ENCODE data around the gene NAPB.
"Not testable (repeated sequence)": the region's sequence is repeated elsewhere in the genome, so short reads cannot be mapped to it uniquely, and the experiment has no call there.

The NAPB gene

DNA sequence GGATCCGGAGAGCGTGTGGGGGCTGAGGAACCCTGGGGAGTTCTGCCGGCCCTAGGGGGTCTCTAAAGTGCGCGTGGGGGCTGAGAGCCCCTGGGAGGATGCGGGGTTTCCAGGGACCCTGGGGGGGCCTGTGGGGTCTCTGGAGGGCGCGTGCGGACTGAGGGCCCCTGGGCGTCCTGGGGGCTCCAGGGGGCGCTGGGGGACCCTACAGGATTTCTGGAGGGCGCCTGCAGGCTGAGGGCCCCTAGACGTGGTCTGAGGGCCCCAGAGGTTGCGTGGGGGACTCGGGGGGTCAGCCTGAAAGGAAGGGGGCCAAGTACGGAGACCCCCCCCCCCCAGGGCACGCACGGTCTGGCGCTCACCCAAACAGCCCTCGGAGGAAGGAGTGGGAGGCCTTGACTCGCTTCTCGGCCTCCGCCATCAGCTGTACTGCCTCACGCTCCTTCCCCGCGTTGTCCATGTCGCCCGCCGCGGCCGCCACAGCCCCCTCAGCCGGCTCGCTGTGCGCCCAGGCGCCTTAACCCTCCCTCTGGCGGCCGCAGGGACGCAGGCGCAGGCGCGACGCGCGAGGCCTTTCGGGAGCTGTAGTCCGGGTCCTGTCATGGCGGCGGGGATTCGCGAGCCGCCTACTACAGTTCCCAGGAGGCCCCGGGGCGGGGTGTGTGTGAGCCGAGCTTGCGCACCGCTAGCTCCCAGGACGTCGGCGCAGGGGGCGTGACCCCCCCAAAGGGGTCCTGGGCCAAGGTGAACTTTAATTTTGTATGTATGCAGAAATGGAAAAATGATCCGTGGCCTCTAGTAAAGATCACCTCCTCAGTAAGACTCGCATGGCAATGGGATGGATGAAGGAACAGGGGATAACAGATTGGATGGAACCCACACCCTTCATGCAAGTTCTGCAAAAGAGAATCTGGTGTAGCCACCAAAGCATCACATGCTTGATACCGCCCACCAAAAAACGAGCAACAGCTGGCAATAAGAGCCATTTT is at the start of gene NAPB:
TSS of gene NAPB (minus strand) at position 546 of the 989 bp plus-strand sequence. CDS start at position 460, 86 bp downstream.
- peak; percentile 82 to 84 for DNase-seq (ENCODE audit: low read depth in 2 of 2)

DNA sequence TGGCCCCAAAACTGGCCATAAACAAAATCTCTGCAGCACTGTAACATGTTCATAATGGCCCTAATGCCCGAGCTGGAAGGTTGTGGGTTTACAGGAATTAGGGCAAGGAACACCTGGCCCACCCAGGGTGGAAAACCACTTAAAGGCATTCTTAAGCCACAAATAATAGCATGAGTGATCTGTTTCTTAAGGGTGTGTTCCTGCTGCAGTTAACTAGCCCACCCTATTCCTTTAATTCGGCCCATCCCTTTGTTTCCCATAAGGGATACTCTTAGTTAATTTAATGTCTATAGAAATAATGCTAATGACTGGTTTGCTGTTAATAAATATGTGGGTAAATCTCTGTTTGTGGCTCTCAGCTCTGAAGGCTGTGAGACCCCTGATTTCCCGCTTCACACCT is 45.7 kb upstream of the NAPB start:
- DNase-seq (ENCODE audit: low read depth in 2 of 2) = not testable (repeated sequence)

DNA sequence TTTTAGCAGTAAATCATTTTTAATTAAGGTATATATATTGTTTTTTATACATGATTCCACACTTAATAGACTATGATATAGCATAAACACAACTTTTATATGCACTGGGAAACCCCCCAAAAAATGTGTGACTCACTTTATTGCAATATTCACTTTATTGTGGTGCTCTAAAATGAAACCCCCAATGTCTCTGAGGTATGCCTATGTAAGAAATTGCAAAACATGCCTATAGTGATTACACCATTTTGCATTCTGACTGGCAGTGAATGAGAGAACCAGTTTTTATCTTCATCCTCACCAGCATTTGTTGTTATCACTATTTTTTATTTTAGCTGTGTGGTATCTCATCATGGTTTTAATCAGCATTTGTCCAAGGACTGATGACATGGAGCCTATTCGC is 39.9 kb upstream of the NAPB start:
- no peak for DNase-seq (ENCODE audit: low read depth in 2 of 2)

DNA sequence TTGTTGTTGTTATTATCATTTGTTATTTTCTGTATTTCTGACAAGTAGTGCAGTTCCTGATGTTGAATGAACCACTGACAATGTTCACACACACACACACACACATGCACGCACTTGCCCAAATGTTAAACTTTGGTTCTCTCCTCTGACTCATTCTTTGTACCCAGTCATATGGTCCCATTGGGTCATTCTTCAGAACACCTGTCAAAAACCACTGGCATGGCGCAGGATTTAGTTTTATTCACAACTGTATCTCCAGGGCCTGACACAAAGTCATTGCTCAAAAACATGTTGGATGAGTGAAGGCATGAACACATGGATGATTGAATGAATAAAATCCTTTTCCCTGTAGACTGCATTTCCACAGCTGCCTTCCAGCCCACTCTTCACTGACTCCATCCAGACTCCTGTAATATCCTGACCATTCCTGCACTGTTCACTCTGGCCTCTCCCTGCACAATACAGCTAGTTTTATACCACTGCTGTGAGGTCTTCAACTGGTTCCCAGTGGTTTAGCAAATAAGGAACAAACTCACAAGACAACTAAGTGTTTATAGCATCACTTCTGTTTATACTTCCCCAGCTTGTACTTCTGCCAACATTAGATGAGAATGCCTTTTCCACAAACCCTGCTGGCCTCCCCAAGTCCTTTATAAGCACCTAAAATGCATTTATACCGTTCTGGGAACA is 38.3 kb upstream of the NAPB start:
- DNase-seq (ENCODE audit: low read depth in 2 of 2) = no peak

DNA sequence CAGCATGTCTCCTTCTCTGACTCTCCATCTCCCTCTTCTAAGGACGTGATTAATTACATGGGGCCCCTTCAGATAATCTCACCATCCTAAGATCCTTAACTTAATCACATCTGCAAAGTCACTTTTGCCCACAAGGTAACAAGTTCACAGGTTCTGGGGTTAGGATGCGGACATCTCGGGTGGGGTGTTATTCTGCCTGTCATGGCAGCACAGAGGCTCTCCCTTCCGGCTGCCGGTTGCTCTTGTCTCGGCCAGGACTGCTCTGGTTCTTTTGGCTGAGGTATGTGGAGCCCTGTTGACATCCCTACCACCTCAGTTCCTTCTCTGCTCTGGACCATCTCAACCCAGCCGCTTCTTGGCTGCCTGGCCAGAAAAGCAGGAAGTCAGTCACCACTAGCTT is 35.6 kb upstream of the NAPB start:
- no peak for DNase-seq (ENCODE audit: low read depth in 2 of 2)

DNA sequence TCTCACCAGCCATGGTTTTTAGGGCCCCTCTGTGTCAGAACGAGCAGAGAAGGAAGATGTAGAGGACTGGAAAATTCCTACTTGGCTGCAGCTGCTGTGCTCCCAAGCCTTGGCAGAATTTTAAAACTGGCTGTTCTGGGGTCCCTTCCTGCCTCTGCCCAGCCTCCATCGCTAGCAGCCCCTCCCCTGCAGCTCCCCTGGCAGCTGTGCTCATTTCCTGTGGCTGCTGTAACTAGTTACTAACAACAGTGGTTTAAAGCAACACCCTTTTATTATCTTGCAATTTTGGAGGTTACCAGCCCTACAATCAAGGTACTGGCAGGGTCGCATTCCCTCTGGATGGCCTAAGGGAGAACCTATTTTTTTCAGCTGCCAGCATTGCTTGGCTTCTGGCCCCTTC is 35.1 kb upstream of the NAPB start:
- no peak for DNase-seq (ENCODE audit: low read depth in 2 of 2)

DNA sequence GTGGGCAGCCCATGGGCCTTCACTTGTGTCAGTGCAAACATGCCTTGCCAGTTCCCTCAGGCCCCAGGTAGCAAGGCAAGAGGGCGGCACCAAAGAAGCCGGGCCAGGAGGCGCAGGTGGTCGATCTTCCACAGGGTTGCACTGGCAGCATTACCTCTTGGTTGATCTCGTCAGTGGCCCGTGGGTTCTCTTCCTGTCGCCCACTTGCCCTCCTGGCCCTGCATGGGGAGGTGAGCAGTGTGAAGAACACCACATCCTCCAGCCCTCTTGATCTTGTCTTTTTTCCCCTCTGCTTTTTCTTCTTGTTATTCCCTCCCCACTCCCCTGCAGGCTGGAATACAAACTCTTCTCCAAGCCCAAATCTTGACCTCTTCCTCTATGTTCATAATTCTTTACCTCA is 34.4 kb upstream of the NAPB start:
- DNase-seq (ENCODE audit: low read depth in 2 of 2) = no peak

DNA sequence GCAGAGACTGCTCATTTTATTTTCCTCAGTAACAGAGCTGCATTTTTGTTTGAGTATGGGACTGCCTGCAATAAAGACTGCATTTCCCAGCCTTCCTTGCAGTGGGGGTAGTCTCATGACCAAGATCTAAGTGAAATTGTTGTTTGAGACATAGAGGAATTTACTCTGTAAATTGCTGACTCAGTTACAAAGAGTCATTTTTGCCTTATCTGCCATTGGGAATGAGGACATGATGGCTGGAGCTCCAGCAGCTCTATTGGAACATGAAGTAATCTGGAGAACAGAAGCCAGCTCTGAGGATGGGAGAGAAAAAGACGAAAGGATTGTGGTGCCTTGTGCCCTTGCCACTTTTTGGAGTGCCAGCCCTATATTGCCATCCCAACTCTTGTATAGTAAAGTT is 33.5 kb upstream of the NAPB start:
- no peak for DNase-seq (ENCODE audit: low read depth in 2 of 2)

DNA sequence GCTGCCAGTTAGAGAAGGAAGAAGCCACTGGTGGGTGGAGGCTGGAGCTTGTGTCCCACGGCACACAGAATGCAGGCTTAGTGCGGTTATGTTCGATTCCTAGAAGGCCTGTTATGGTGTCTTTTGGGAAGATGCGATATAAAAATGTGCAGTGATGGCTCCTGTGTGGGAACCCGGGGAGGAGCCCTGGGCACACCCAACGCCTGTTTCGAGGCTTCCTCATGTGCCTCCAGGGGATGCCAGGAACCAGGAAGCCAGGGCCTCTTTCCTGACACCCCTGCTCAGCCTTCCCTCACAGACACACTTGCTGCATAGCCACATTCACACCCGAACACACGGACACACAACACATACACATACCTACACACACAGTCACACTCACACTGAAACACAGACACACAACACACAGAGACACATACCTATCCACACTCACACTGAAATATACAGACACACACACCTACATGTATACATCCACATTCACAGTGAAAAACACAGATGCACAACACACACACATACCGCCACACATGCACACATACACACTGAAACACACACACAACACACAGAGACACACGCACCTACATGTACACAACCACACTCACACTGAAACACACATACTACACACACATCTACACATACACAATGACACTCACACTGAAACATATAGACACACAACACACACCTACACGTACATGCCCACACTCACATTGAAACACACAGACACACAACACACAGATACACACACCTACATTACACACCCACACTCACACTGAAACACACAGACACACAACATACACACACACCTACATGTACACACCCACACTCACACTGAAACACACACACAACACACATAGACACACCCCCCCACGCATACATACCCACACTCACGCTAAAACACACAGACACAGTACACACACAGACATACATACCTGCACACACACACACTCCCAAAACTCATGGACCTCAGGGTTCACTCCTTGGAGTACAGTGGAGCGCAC is 32.6 kb upstream of the NAPB start:
- no peak for DNase-seq (ENCODE audit: low read depth in 2 of 2)

DNA sequence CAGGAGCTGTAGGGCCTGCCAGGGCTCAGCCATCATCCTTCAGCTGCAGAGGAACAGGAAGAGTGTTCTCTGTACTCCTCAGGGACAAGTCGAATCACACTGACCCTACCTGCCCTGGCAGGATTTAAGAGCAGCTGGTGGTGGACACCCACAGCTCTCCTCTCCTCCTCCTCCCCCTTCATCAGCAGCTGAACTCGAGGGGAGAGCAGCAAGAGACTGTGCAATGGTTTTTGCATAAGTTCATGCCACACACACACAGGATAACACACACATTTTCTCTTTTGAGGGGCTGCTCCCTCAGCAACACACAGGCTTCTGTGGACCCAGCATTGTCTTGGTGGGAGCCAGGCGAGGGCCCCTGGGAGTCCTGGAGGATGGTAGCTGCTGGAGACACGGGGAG is 31.5 kb upstream of the NAPB start, which contains the start of gene CST11:
TSS of gene CST11 (minus strand) at position 101 of the 400 bp plus-strand sequence. CDS start at position 36, 65 bp downstream.
- DNase-seq (ENCODE audit: low read depth in 2 of 2) = no peak

DNA sequence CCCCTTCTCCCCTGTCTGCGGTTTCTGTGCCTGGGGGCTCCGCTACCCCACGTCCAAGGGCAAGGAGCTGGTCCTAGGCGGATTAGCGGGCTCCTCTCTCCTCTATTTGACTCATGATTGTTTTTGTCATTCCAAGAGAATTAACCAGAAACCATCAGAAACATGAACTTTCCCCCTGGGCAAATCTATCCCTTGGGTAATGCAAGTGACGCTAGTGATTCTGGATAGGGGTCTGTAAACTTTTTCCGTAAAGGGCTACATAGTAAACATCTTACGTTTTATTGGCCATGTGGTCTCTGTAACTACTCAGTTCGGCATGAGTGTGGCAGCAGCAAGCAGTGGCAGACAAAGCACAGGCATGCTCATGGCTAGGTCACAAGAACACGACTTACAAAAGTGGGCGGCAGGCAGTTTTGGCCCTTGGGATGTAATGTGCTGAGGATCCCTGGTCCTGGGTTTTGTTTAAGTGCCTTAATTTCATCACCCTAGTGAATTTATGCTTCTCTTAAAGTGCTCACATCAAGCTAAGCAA is 30.7 kb upstream of the NAPB start:
- DNase-seq (ENCODE audit: low read depth in 2 of 2) = no peak

DNA sequence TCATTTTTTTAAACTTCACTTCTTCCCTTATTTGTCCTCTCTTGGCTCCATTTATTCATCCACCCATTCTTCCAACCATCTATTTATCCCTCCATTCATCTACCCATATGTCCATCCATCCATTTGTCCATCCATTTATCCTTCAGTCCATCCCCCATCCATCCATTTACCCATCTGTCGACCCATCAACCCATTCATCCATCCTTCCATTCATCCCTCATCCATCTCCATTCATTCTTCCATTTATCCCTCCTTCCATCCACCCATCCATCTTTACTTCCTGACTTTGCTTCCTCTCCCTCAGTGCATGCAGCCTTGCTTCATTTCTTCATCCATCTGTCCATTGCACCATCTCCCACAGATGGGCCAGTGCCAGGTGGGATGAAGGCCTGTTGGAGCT is 29.6 kb upstream of the NAPB start:
- DNase-seq (ENCODE audit: low read depth in 2 of 2) = no peak

DNA sequence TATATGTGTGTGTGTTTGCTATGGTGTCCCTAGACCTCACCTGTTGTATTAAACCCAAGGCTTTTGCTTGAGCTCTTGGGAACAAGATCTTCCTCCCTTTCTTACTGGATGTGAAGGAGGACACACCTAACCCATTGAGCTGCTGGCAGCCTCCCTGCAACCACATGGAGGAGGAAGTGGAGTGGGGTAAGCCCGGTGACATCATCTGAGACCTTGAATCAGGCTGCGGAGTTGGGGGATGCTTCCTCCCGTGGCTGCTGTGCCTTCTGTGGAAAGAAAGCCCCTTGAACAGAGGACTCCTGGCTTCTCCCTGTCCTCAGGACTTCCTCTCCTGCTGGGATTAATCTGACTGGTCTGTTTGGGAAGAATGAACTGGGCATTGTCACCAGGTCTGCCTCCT is 28.1 kb upstream of the NAPB start:
- DNase-seq (ENCODE audit: low read depth in 2 of 2) = no peak

DNA sequence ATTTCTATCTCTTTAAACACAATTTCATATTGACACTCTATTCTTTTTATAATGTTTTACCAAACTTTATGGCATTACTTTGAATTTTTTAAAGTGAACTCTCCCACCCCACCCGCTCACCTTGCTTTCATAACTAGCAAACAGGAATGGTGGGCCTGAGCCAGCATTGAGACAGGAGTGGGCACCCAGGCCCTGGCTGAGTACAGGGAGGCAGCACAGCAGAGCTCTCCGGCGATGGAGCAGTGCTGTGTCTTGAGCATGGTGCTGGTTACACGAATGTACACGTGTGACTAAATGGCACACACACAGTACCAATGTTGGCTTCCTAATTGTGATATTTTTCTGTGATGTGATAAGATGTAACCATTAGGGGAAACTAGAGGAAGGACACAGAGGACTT is 26.9 kb upstream of the NAPB start:
- no peak for DNase-seq (ENCODE audit: low read depth in 2 of 2)

DNA sequence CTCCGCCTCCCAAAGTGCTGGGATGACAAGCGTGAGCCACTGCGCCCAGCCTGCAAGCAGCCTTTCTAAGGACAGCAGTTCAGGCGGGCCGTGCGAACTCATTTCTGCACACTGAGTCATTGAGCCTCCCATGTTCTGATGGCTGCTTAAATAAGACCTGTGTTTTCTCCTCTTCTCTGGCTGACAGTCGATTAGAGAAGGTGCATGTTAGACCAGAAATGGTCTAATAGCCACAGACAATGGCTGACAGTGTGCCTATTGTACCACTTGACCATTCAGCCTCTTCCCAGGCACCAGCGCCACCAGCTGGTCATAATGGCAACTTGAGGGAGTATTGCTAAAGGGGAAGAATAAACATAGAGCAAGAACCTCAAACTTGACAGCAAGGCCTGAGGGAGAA is 25.2 kb upstream of the NAPB start:
- no peak for DNase-seq (ENCODE audit: low read depth in 2 of 2)

DNA sequence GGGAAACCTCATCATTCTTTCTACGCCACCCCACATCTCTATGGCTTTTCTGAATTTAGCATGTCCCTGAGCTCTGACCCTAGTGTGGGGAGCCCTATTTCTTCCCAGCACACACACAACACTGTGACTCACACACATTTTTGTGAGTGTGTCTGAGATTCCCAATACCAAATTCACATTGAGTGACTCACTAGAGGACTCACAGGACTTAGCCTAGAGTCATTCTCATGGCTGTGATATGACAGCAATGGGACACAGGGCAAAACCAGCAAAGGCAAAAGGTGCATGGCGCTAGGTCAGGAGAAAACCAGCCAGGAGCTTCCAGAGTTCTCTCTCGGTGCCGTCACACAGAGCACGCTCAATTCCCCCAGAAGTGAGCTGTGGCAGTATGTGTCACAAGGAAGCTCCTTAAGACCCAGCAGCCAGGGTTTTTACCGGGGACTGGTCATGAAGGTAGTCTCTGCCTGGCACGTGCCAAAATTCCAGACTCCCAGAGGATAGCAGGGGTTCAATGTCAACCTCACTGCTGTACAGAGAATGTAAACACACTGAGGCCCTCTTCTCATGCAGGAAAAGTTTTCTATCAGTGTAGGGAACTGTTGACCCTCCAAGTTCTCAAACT is 24.4 kb upstream of the NAPB start:
- DNase-seq (ENCODE audit: low read depth in 2 of 2) = no peak

DNA sequence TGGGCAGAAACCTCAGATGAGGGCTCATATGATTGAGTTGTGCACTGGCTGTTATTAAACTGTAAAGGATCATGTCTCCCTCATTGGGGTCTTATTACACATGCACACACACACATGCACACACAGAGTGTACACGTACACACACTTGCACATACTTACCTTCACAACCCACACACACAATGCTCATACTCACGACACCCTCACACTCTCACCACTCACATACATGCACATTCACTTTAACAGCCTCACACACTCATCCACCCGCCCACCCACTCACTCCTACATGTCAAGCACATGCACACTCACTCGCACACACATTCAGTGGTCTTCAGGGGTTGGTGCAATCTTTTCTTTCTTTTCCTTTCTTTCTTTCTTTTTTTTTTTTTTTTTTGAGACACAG is 23.6 kb upstream of the NAPB start:
- no peak for DNase-seq (ENCODE audit: low read depth in 2 of 2)

DNA sequence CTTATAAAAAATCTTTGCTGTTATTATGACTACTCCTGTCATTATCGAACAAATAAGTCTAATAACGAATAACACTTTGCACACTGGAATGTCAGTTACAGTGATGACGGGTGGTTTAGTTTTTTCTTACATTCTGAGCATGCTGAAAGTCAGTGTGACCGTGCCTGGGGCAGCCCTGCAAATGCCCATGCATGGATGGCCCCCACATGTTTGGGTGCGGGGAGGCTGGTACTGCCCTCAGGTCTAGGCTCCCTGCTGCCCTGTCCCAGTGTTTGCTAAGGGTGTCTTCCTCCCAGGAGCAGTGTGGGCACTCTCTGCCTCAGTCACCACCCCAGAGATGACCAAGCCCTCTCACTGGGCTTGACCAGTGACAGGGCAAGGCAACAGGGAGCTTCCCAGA is 21.1 kb upstream of the NAPB start:
- DNase-seq (ENCODE audit: low read depth in 2 of 2) = no peak

DNA sequence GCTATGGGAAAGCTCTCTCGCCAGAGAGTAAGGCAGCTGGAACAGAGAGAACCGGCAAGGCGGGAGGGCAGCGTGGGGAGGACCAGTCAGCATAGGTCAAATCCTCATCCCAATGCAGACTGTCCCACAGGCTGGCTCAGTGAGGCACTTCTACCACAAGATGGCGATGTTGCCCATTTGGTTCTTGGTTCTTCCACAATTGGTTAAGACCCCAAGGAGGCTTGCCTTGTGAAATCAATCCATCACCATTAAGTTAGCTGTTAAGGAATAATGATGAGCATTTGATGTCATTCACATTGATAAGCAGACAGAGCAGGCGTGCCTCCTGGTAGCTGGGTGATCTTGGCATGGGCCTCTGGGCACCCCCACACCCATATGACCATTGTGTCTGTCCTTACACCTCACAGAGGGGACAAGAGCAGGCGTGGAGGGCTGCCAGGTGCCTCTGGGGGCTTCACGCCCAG is 20.6 kb upstream of the NAPB start:
- DNase-seq (ENCODE audit: low read depth in 2 of 2) = peak in 1 of 2 donors; percentile 22

DNA sequence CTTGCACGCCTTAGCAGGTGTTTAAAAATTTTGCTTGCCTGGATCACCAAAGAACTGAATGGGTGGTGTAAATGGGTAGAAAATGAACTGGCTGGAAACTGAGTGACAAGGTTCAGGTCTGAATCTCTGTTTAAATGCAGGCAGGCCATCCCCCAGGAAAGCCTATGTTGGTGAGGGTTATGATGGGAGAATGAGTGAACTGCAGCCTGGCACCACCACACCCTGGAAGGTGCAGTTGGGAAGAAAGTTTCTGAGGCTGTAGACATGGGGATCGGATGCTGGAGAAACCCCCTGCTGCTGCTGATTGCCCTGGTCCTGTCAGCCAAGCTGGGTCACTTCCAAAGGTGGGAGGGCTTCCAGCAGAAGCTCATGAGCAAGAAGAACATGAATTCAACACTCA is 18.7 kb upstream of the NAPB start:
- DNase-seq (ENCODE audit: low read depth in 2 of 2) = no peak

DNA sequence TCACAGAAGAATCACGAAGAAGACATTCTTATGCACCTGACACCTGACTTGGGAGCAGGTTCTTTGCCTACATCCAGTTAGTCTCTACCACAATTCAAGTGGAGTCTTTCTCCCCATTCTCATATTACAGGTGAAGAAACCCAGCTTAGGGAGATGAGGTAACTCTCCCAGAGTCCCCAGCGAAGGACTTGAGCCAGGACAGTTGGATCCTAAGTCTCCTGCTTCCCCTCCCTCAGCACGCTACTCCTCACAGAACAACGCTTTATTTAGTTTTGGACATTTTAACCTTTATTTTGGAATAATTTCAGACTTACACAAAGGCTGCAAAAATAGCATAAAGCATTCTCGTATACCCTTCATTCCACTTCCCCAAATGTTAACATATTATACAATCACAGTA is 17.4 kb upstream of the NAPB start:
- no peak for DNase-seq (ENCODE audit: low read depth in 2 of 2)

Data from stimulated activated CD4-positive, alpha-beta T cell treated with anti-CD3 and anti-CD28 coated beads, Interleukin-1b, Interleukin-23, amount 100 ng/mL, for 1 hour (primary cell).